NCI-H1694 (cell line): ENCODE results near the gene AFF3.
A peak's percentile ranks its signal among the peaks of the same experiment; 100 is the strongest.
"Not testable (repeated sequence)": the region's sequence is repeated elsewhere in the genome, so short reads cannot be mapped to it uniquely, and the experiment has no call there.

ENCODE experiments used
- DNase-seq: peaks from one replicate; lab custom pipeline; 2025; lab: John Stamatoyannopoulos, UW

AFF3 gene

GRCh38 chr2:99787769-99788382, 354.5 kb downstream of the AFF3 start:
- DNase-seq: no peak

DNA sequence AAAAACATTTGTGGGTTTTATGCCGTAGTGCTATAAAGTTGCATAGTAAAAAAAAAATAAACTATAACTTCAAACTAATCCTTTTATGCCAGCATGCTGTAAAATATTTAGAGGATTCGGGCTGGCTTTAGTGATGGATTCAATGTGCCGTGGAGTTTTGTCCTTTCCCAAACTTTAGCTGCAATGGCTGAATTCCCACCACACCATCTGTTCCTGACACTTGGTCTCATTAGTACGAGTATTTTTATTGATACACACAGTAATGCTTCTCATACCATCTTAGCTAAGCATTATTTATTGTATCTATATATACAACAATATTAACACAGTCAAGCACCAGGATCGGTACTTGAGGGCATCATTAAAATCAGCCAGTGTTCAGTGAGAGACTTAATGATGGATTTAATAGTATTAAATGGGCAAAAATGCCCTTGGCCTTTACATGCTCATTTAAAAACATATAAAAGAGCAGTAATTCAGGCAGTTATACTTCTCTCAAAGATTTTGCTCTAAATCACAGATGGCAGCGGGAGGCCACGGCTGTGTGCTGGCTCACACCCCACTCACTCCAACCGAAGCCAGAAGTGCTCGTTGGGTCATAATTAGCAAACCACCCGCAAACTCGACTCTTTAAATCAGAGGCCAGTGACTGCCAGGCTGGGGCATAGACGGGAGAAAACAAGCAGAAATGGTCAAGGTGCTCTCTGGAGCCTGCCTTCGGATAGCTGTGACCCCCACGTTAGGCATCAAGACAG, 355.6 kb downstream of the AFF3 start:
- peak; percentile 40 for DNase-seq

GRCh38 chr2:99784946-99785345, 357.4 kb downstream of the AFF3 start:
- no peak for DNase-seq

GRCh38 chr2:99784282-99784681, 358.1 kb downstream of the AFF3 start:
- no peak for DNase-seq

DNA sequence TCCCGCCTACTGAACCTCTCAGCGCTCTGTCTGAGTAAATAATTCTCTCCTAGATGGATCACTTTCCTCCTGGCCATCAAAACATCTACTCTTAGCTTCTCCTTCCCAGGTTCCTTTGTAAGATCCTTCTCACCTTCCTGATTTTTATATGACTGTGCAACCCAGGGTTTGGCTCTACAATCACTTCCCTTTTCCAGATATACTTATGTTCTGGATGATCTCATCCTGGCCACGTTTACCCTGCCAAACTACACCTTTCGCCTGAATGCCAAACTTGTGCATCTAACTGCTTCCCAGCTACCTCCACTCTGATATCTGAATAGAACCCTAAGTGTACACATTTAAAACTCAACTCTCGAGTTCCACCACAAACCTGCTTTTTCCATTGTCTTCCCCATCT, 362.1 kb downstream of the AFF3 start:
- DNase-seq: no peak

DNA sequence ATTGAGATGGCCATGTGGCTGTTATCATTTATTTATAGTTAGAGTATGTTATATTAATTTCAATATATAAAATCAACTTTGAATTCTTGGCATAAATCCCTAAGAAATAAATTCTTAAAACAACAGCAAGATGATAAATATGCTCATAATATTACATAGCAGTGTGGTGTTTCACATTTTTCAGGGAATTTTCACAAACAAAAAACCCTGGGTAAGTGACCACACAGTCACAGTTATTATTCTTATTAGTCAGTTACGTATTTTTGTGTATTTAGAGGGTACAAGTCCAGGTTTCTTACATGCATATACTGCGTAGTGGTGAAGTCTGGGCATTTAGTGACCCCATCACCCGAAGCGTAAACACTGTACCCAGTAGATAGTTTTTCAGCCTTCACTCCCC, 363.1 kb downstream of the AFF3 start:
- DNase-seq: no peak

DNA sequence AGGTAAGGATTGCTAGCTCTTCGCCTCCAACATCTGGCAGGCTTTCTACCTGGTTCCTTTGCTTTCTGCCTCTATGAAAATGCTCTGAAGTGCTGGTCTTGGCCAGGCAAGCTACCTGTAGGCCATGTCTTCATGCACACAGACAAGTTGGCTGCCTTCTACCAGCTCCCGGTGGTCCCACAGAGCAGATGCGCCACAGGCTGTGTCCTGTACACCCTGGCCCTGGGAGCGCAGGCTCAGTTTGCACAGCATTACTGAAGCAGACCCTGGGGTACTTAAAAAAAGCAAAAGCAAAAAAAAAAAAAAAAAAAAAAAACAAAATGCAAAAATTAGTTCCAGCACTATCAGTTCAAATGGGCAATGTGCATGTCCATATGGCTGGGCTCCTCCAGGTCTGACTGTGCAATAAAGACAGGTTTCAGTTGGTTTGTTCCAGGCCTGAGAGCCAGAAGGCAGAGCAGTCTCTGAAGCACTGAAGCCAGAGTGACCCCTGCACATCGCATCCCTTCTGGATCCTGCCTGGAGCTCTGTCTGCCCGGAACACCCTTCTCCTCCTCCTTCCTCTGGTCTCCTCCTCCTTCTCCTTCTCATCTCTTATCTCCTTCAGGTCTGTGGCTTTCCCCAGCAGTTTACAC, 364.6 kb downstream of the AFF3 start:
- no peak for DNase-seq

- DNase-seq: no peak
Observed at GRCh38 chr2:99776906-99777646, 365.3 kb downstream of the AFF3 start.

DNA sequence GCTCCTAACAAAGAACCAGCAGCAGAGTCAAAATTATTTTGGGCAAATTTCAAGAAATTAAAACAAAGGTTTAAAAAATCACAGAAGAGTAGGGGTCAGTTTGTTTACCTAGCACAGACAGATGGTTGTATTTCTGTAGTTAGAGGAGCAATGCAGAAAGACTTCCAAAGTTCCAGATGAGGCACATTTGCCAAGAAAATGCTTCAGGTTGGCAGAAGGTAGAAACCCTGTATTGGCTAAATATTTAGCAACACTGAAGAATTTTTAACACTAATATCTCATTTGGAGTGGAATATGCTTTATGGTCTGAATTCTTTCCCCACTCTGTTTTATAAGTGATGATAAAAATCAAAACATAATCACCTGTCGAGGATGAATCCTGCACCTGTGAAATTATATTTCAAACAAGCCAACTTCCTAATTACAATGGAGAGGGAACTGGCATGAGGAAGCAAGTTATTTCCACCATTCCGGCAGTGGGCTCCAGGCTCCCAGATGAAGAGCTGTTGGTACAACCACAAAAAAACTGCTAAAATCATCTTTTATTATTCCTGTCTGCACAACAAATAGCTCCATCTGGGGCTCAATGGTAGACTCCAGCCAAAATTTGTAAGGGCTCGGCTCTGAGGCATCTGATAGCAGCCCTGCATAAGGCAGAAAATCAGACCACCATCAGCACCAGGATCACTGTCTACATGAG, 366.0 kb downstream of the AFF3 start:
- DNase-seq: no peak

GRCh38 chr2:99775585-99775984, 366.8 kb downstream of the AFF3 start:
- no peak for DNase-seq

- DNase-seq: not testable (repeated sequence)
Observed at GRCh38 chr2:99773642-99774041, 368.7 kb downstream of the AFF3 start.

- no peak for DNase-seq
Observed at GRCh38 chr2:99772591-99773331, 369.6 kb downstream of the AFF3 start.

- DNase-seq: no peak
Observed at GRCh38 chr2:99771681-99772333, 370.6 kb downstream of the AFF3 start.

DNA sequence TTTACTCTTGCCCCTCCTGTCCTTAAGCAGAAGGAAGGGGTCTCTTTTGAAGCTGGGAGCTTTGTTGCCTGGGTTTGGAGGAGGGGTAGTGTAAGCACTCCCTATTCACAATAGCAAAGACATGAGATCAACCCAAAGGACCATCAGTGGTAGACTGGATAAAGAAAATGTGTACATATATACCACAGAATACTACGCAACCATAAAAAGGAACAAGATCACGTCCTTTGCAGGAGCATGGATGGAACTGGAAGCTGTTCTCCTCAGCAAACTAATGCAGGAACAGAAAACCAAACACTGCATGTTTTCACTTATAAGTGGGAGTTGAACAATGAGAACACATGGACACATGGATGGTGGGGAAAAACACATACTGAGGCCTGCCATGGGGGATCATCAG, 371.5 kb downstream of the AFF3 start:
- no peak for DNase-seq

DNA sequence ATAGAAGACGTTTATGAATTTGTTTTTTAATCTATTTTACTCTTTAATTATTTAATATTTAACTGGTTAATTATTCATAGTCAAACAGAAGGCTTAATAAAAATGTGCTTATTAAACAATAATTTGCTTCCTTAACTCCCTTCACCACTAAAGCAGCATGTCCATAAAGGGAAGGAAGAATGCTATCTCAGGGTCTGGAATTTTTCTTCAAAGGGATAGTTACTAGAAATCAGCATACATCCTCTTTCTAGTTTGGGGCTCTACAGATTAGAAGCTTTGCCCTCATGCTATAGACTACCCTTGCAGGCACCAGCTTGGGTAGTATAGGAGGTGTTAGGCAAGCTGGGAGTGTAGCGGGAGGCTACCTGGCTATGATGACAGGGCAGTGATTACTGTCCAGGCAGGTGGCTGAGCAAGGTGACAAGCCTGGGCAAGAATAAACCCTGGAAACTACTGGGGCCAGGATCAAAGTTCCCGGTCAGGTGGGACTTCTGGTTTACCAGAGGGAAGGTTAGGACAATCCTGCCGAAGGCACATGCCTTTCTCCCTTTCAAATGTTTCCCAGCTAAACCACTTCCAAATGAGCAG, 376.6 kb downstream of the AFF3 start:
- DNase-seq: no peak

GRCh38 chr2:99763764-99764163, 378.6 kb downstream of the AFF3 start:
- DNase-seq: no peak

DNA sequence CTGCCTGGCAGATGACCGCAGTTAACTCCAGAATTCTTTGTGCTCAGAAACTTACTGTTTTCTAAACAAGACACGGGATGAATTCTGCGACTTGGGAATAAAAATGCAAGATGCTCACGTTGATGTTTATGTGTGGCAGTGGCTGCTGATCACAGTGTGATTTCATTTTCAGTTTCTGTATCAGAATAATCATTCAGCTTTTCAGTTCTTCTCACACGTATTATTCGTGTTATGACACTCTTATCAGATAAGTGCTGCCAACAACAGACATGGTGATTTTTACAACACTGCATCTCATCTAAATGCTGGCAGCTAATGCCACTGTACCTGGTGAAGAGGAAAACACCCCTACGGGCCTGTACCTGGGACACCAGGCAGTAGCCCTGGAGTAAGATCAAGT, 379.7 kb downstream of the AFF3 start:
- no peak for DNase-seq

- no peak for DNase-seq
Observed at GRCh38 chr2:99757611-99758114, 384.7 kb downstream of the AFF3 start.

GRCh38 chr2:99756059-99756458, 386.3 kb downstream of the AFF3 start:
- no peak for DNase-seq

GRCh38 chr2:99754210-99754609, 388.2 kb downstream of the AFF3 start:
- DNase-seq: no peak
